ENCODE measurements around the gene ATG5.

Gene ATG5

DNA sequence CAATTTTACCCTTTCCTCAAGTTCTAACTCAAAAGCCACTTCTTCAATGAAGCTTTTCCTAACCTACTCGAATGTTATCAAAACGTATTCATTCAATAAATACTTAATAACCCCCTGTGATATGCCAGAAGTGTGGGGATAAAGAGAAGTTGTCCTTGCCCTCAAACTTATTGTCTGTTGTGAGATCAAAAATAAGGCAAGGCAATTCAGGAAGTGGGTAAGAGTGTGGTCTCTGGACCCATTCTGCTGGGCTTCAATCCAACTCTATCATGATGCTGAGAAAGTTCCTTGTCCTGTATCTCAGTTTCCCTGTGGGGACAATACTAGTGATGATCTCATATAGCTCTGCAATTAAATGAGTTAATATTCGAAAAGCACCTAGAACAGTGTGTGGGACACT lies 146.7 kb downstream of the ATG5 start:
- peak; percentile 56 for DNase-seq

DNA sequence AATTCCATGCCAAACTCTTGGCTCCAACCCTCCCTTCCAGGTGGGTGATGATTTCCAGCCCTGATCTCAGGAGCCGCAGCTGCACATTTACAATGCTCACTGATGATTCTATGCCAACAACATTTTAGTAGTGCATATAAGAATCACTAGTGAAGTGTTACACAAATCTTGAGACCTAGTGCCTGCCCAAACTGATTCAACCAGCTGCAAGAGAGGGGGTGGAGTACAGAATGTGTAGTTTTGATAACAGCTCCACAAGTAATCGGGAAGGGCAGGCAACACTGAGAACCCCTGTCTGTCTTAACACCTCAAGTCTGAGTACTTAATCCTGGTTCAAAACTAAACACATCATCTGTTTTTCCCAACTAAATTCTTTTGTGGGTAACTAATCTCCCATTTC lies 147.8 kb downstream of the ATG5 start:
- peak; percentile 65 for DNase-seq

DNA sequence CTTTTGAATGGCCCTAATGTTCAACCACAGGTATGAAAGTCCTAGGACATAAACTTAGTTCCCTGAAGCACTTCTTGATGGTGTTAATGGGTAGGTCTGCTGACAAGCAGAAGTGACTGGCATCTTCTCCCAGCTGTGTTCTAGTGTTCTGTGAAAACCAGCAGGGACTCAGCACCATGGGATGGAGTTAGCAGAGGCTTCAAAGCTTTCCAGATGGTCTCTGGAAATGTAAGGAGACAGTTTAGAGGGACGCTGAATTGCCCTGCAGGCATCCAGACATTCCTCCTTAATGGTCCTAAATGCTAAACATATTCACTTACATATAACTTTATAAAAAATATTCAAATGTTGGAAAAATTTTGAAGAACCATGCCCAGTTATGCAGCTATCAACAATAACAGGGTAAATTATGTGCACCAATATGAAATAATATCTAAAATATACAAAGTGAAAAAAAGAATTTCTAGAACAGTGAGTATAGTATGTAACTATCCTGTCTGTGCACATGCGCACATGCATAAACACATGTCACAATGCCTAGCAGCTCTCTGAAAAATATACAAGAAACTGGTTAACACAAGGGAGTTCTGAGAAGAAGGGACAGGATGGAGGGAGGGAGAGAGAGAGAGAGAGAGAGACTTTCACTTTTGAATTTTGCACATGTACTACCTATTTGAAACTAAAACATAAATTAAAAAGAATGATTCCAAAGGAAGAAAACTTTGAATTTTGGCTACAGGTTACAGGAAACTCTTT lies 152.3 kb downstream of the ATG5 start:
- no peak for DNase-seq

DNA sequence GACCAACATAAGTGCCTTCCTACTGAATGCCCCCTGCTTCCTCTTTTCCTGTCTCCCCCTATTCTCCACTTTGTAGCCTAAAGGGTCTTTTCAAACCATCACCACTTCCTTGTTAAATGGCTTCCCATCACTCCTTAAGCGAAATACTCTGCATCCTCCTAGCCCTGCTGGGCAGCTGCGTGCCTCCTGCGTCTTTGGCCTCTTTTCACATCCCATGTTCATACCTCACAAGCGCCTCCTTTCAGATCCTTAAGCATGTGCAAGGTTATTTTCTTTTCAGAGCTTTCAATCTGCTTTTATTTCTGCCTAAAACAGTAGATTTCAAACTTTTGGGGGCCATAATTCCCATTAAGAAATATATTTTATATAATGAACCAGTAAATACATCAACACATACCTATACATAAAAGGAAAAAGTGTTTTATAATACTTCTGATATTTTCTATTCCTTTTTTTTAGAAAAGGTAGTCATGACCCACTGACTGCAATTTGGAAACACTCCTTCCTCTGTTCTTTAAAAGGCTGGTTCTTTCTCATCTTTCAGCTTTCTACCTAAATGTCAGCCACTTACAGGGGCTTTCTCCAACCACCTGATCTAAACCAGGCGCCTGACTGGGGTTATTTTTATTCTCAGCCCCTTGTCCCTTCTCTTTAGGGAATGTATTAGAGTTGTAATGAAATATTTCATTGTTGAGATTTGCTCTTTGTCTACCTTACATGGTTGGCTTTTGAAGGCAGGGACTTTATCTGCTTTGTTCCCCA lies 155.3 kb downstream of the ATG5 start:
- DNase-seq = no peak

DNA sequence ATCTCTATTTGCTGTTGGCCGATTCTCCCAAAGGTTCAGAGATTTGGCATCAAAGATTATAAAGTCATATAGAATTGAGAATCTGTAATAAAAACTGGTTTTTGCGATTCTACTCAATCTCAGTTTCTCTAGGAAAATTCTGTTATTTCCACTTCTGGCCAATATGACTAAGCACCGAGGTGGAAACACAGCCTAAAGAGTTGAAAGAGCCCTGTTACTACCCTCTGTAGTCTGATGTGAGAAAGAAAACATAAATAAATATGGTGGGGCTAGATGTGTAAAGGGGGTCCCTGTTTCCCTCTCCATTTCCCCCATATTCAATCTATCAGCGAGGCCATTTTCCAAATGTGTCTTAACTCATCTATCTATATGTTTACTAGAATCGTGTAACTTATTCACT lies 156.0 kb downstream of the ATG5 start:
- DNase-seq = no peak

DNA sequence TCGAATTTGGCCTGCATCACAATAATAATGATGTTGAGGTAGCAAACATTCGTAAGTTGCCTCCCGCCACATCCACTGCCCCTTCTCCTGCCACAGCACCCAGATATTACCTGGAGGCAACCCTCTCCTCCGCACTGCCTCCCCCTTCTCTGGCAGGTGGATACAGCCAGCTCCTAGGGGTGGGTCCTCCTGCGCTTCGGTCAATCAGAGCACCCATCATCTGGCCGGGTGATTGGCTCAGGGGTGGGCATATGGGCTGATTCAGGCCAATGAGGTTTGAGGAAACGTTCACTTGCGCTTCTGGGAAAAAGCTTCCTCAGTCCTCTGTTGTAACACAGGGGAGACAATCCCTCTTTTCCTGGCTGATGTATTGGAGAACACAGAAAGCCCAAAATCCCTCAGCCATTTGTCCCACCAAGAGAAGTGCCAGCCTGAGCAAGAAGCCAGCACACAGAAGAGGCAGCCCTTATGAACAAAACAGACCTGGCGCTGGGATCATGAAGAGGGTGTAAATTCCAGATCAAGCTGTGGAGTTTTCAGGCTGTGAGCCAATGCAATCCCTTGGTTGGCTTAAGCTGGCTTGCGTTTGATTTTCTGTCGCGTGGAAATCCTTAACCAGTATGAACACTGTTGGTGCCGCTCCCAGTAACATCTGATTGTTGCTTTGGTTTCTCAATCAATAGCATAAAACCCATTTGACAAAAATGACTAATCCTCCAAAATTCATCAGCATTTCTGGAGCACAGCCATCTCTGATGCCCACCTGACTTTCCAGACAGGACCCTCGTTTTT lies 157.3 kb downstream of the ATG5 start:
- DNase-seq = no peak

DNA sequence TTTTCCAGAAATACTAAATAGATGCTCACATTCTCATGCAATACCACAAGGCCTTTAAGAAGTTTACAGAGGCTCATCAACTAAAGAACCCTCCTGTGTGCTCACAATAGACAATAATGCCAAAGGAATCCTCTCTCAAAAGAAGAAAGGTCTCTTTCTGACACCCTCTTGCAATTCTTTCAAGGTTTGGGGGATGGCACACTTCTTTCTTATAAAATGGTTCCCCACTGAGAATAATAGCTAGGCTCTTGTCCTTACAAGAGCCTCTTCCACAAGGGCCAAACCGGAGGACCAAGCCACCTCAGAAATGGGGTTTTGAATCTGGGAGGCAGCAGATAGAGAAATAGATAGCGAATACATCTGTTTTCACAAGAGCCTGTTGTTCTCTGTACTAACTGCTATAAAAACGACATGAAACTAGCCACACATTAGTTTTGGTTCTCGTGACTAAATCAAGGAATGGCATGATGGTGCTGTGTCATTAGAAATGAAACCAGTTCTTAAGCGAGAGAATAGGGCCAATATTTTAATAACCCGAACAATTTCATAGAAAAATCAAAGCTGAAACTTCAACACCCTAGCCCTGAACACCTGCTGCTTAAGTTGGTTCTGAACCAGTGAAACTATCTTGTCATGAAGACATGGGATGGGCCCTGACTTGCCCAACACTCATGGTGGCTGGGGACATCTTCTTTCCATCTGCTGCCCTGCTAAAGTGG lies 158.3 kb downstream of the ATG5 start:
- no peak for DNase-seq

DNA sequence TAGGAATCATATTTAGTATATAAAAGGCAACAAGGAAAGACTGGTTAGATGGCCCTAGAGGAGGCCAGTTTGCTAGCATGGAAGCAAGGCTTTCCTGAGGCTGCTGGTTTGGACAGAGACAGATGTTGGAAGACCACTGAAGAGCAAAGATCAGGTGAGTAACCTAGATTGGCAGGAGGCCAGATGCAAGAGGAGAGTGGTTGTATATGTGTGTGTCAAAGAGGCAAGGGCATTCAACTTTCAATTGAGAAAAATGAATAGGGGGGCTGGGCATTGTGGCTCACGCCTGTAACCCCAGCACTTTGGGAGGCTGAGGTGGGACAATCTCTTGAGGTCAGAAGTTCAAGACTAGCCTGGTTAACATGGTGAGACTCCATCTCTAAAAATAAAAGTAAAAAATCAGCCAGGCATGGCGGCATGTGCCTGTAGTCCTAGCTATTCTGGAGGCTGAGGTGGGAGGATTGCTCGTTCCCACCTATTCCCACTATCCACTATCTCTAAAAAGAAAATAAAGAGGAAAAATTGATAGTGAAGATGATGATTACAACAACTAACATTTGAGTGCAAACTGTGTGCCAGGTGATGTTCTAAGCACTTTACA lies 159.6 kb downstream of the ATG5 start:
- DNase-seq = no peak

DNA sequence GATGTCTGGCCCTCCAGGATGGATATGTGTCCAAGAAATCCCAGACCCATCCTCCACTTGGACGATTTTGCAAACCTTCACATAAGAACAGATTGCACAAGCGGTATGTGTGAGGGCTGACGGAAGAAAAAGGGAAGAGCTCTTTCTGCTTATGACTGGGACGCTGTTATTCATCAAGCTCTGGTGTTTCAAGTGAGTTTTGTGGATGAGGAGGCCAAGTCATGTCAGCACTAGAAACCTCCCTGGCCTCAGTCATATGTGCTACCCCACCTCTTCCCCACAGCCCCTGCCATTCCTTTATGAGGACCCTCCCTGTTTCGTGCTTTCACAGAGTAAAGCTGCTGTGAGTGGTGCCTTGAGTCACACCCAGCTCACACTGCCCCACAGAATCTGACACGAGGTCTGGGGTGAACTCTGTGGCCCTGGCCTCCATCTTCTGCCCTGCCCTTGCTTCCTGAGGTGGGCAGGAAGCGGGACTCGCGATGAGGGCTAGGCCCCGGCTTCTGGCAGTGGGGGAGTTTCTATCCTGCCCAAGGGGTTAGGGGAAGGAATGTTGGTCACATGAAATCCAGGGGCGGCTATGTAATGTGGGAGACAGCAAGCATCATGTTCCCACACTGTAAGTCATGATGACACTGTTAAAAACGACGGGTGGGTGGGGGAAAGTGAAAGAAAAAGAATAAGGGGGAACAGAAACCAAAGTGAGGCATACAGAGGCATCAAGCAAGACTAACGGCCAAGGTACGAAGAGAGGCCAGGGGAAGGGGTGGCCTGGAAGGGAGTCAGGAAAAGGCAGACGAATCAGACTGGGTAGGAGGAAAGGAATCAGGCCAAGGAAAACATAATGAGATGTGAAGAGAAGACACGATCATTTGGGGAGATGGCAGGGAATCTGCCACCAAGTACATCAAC lies 161.3 kb downstream of the ATG5 start:
- peak; percentile 67 for DNase-seq

DNA sequence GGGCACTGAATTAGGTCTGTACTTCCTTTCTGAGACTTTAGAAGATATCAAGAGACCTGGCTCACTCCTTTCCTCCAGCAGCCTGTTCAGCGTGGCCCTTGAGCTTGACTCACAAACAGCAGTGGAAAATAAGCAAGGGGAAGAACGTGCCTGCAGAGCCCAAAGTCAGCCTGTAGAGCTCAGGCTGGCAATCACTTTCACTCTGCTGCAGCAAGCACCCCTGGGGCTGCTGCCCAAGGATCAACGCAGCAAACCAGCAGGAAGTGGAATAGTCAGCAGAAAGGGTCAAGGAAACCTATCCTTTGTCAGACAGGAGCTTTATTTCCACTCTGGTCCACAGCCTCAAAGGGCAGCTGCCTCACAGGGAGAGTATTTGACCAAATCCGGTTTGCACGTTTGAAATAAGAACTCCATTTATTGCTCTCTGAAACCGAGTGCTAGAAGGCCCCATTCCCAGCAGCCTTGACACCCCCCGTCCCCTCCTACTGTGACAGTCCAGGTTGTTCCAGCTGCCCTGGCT lies 162.1 kb downstream of the ATG5 start:
- DNase-seq = peak; percentile 51

DNA sequence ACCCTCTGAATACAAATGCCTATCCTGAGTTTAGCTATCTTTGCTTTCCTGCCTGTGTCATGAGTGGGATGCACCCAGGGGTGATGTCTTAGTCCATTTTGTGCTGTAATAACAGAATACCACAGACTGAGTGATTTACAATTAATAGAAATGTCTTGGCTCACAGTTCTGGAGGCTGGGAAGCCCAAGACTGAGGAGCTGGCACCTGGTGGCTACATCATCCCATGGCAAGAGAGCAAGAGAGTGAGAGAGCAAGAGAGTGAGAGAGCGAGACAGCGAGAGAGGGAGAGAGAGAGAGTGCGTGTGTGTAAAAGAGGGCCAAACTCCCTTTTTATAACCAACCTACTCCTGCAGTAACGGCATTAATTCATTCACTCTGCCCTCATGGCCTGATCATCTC lies 162.6 kb downstream of the ATG5 start:
- no peak for DNase-seq

DNA sequence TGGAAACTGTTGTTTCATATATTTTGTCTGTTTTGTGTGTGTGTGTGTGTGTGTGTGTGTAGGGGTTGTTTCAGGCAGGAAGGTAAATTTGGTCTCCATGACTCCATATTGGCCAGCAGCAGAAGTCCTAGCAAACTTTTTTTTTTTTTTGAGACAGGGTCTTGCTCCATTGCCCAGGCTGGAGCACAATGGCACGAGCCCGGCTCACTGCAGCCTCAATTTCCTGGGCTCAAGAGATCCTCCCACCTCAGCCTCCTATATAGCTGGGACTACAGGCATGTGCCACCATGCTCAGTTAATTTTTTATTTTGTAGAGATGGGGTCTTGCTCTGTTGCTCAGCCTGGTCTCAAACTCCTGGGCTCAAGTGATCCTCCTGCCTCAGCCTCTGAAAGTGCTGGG lies 163.7 kb downstream of the ATG5 start:
- no peak for DNase-seq

DNA sequence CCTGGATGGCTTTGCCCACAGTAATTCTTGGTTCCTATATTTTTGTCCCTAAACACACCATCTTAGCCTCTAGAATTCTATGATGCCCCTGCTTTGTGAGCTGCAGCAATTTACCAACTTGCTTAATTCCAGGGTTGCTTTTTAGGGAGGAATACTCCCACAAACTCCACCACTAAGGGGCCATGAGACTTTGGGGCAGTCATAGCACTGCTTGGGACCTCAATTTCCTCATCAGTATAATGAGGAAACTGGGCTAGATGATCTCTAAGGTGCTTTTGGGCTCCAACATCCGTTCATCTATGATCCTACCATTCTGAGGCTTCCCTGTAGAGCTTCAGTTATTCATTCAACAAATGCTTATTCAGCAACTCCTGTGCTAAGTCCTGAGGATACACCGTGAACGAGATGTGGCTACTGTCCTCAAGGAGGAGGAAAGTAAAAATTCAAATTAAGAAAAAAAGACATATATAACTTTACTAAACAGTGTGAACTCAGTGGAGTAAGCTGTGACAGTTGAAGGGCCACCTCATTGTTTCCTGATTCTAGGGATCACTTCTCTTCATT lies 164.2 kb downstream of the ATG5 start:
- no peak for DNase-seq

DNA sequence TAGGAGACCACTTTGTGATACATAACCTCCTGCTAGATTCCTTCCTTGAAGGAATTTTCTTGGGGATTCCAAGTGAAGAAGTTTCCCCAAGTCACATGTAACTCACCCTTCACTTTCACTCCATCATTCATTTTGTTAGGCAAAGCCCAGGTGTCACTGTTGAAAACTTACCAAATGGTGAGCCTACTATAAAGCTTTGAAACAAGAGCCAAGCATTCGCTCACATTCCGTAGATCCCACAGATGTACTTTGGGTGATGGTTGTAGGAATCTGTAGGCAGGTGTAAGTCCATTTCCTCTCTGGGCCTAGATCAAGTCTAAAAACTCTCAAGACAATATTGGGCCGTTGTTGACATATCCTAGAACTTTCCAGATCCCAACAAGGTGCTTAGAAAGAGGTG lies 165.4 kb downstream of the ATG5 start:
- no peak for DNase-seq

DNA sequence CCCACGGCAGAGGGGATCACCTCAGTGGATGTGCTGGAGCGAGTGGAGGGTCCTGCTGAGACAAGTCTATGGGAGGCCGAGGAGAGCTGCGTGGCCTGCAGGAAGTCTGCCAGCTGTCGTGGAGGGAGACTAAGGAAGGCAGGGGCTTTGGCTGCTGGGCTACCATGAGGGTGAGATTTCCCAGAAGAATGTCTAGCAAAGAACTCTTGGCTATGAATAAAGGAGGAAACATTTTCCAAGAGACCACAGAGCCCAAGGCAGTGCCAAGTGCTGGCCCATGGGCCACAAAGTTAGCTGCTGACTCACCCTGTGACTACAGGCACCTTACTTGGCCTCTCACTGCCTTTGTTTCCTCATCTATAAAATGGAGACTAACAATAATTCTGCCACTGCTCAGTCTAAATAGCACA lies 166.0 kb downstream of the ATG5 start:
- no peak for DNase-seq

DNA sequence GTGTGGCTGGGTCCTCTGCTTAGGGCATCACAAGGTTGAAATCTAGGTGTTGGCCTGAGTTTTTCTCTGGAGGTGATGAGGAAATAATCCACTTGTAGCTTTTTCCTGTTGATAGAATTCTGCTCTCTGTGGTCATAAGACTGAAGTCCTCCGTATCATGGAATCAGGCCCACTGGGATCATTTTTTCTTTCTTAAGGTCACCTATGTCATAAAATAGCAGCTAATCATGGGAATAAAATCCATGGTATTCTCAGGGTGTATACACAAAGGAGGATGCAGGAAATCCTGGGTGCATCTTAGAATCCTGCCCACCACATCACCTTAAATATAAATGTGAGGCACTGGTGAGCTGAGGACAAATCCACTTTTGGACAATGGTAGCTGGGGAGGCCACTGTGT lies 166.7 kb downstream of the ATG5 start:
- no peak for DNase-seq

DNA sequence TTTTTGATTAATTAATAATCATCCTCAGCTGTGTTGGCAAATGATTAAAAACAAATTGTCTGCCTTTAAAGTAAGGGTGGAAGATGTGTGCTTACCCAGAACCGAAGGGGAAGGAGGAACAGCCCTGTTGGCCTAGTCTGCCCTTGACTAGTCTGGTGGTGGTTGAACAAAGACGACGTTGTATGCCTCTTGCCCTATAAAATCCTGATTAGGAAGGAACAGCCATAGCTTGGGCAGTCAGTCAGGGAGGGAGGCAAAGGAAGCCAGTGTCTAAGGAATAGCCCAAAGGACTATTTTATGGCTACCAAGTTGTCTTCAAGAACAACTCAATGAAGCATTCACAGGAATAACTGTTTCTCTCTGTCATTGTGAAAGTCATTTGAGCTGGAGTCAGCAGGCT lies 168.7 kb downstream of the ATG5 start:
- no peak for DNase-seq

DNA sequence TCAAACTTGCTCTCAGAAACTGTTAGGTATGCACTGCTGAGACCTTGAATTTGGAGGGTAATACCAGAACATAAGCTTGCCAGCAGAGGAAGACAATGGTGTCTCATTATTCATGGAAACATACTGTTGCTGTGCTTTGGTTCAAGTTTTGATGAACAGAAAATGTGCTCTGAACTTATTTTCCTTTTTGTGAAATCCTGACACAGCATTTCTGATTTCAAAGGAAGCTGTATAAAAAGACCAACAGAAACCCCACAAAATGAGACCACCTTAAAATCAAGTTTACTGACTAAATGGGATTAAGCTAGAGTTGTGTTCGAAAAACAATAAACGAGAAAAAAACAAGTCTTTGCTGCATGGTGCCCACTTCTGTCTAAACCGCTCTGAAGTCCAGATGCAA lies 169.1 kb downstream of the ATG5 start:
- DNase-seq = no peak

DNA sequence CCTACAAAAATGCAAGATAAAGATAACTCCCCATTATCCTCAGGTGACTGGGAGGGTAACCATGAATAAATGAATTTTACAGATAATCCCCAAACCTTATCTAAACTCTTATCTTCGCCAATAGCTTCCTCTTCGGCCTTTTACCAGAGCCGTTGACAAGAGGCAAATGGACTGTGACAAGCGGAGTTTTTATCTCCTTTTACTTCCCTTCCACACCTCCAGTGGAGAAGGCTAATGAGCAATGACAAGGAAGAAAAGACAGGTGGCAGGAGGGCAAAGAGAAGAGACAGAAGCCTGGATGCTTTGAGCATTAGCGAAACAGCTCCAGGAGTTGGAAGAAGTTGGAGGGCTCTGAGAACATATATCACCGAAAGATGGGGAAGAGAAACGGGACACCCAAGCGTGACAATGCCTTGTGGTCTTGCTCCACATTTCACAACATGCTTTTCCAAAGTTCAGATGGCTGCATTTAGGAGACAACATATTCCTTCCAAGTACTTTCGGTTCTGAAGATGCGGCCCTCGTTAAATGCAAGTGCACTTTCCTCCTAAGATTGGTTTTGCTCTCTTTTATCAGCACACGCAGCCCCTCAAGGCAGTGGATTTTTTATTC lies 170.2 kb downstream of the ATG5 start:
- peak; percentile 17 for DNase-seq

DNA sequence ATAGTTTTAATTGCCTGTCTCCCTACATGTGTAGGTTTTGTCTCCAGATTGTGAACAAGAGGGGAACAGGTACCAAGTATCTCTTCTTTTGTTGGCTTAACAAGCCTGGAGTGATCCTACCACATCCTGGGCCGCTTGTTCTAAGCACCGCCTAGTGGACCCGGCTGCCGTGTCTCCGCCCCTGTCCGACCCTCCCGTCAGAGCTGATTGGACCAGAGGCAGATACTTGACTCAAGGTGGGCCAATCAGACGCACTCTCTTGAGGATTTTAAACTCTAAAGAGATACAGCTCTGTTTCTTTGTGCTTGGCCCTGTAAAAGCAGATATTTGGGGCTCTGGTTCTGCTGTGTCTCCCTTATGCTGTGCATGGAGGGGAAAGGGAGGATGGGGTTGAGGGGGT lies 171.2 kb downstream of the ATG5 start:
- no peak for DNase-seq

DNA sequence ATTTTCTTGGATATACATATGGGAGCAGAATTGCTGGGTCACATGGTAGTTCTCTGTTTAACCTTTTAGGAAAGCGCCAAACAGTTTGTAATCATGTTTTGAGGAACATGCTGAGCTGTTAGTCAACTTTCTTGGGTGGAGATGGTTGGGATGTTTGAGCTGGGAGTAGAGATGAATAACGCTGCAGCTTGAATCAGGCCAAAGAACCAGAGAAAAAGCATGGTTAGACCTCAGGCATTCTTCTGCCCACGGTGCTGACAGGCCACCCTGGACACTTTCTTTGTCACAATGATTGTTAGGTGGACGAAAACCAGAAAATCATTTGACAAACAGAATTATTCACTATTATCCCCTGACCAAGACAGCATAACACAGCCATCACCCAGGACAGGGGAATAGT lies 172.6 kb downstream of the ATG5 start:
- DNase-seq = no peak
